K562 (cell line): Measurements from ENCODE around the gene PRKD2. TPM values are rescaled to one million over a fixed set of nuclear protein-coding genes. Genes with fewer than 3 reads are reported as not detected.

ENCODE experiments used
- ATAC-seq: fragments of 200-7000 bp; cut with Tn5 transposase; 3 replicates; pipeline ENCODE4 v1.9.1; 2020; ENCODE audit warnings: moderate library complexity
- BruUV-seq: library from RNA; stranded (reverse); fragments of 400-500 nt; replicated peaks from 2 replicates; lab custom pipeline; 2021; lab: Mats Ljungman, UMichigan
- CTCF ChIA-PET: fragments of 300-600 bp; formaldehyde crosslinking; extraction: SDS; loops from one replicate; lab custom pipeline; 2021; ENCODE audit warnings: low intra/inter-chr PET ratio; lab: Yijun Ruan, JAX
- POLR2A ChIA-PET: fragments of 300-600, 350-650 bp; sonication (Branson Sonifier 250); formaldehyde crosslinking; extraction: SDS; loops from one replicate; lab custom pipeline; 2021; ENCODE audit warnings: antibody characterized with exemption, inconsistent platforms; lab: Yijun Ruan, JAX
- DNase-seq, 4 experiments: peaks; one replicate each; pipeline versions ENCODE4 v3.0.0 to v3.0.0-alpha.2; 2011 to 2018; ENCODE audit warnings: low spot score in 3 of 4, mixed read lengths in 3 of 4; ENCODE audit errors: extremely low read depth in 1 of 4
- FAIRE-seq: peaks from 2 replicates; lab custom pipeline; 2011; peaks lifted over from hg19 to GRCh38; lab: Jason Lieb, UNC
- H2AFZ ChIP-seq: 2 replicates; pipeline ENCODE4 v1.6.0; 2011; ENCODE audit warnings: low read depth, low read length, control low read depth, inconsistent platforms
- H3K27ac ChIP-seq: fragments of 200-600 bp; 3 replicates; pipeline ENCODE4 v1.8.0; 2011; ENCODE audit warnings: low read depth, mild to moderate bottlenecking, control low read depth, inconsistent platforms, low read length, moderate library complexity, mixed read lengths; ENCODE audit errors: extremely low read depth
- H3K27me3 ChIP-seq, 2 experiments: fragments of 300-600 bp in 1 of 2; 2 replicates in 1 of 2; 3 replicates in 1 of 2; pipeline versions ENCODE4 v1.6.0 to v1.8.0; 2011; ENCODE audit warnings: inconsistent platforms in 2 of 2, low read length in 2 of 2, mild to moderate bottlenecking in 1 of 2, mixed read lengths in 1 of 2, moderate library complexity in 1 of 2; ENCODE audit not compliant: control insufficient read depth in 2 of 2, insufficient read depth in 2 of 2
- H3K36me3 ChIP-seq: fragments of 300-600 bp; 3 replicates; pipeline ENCODE4 v1.8.0; 2011; ENCODE audit warnings: mild to moderate bottlenecking, low read length, inconsistent platforms; ENCODE audit not compliant: control insufficient read depth, insufficient read depth
- H3K4me1 ChIP-seq, 2 experiments: fragments of 200-600 bp in 1 of 2; replicated peaks in 1 of 2; 2 replicates in 1 of 2; 3 replicates in 1 of 2; pipeline versions ENCODE4 v1.5.1 to v1.8.0; 2011; ENCODE audit warnings: inconsistent platforms in 2 of 2, low read length in 2 of 2, mild to moderate bottlenecking in 1 of 2, mixed read lengths in 1 of 2, moderate library complexity in 1 of 2; ENCODE audit not compliant: control insufficient read depth in 2 of 2, insufficient read depth in 2 of 2
- H3K4me2 ChIP-seq: 2 replicates; pipeline ENCODE4 v1.6.1; 2011; ENCODE audit warnings: low read length, control low read depth, inconsistent platforms, mixed read lengths; ENCODE audit not compliant: insufficient read depth
- H3K4me3 ChIP-seq: fragments of 200-600 bp; sonication (generic), shearing (Covaris generic); 2 replicates; pipeline ENCODE4 v1.5.1; 2016; ENCODE audit warnings: control low read depth, inconsistent platforms
- H3K79me2 ChIP-seq: fragments of 200-600 bp; 3 replicates; pipeline ENCODE4 v1.8.0; 2011; ENCODE audit warnings: low read length, inconsistent platforms; ENCODE audit not compliant: control insufficient read depth, insufficient read depth
- H3K9ac ChIP-seq, 2 experiments: 2 replicates each; pipeline versions ENCODE4 v1.6.0 to v1.6.1; 2011; ENCODE audit warnings: low read depth in 2 of 2, low read length in 2 of 2, control low read depth in 1 of 2, inconsistent platforms in 1 of 2, mild to moderate bottlenecking in 1 of 2, mixed read lengths in 1 of 2; ENCODE audit not compliant: insufficient read depth in 1 of 2
- H3K9me1 ChIP-seq: one replicate; pipeline ENCODE4 v1.6.0; 2011; ENCODE audit warnings: inconsistent platforms, mild to moderate bottlenecking, low read length, moderate library complexity; ENCODE audit not compliant: control insufficient read depth, insufficient read depth
- H3K9me3 ChIP-seq: replicated peaks from 2 replicates; pipeline ENCODE4 v1.5.1; 2011; ENCODE audit warnings: low read depth, low read length, inconsistent platforms; ENCODE audit not compliant: control insufficient read depth, insufficient read depth
- H4K20me1 ChIP-seq: replicated peaks from 2 replicates; pipeline ENCODE4 v1.6.1; 2011; ENCODE audit warnings: low read length, inconsistent platforms, mixed read lengths; ENCODE audit not compliant: control insufficient read depth, insufficient read depth
- SIN3B ChIP-seq: fragments of 450-650 bp; IDR thresholded peaks from 2 replicates; pipeline ENCODE4 v1.6.1; 2017; ENCODE audit warnings: low read depth, mild to moderate bottlenecking, moderate library complexity
- WGBS: fragments of 100-300 bp; shearing (Covaris generic); methylation state at CpG from one replicate; pipeline ENCODE4 v1.1.6; 2016; ENCODE audit warnings: low coverage, mixed read lengths; ENCODE audit not compliant: insufficient coverage; ENCODE audit errors: missing lambda C conversion rate; 5-methylcytosine and 5-hydroxymethylcytosine counted together
- in situ Hi-C: fragments of 300-500 bp; cut with MboI; formaldehyde crosslinking; loops from 4 replicates; pipeline ENCODE4 v1.15.0; 2018; ENCODE audit warnings: inconsistent platforms, mixed read lengths
- intact Hi-C: fragments of 100-400 bp; cut with micrococcal nuclease; formaldehyde crosslinking; loops from 2 replicates; pipeline ENCODE4 v1.14.2; 2022
- polyA plus RNA-seq, 8 experiments: library from polyadenylated mRNA; depleted of rRNA in 4 of 8; stranded (reverse) in 5 of 8; unstranded in 3 of 8; fragments of >200 nt; fragmentation: Nextera tagmentation in 2 of 8; fragmentation: Illumina TruSeq in 1 of 8; extraction: Ambion mirVana in 2 of 8; extraction: Trizol in 1 of 8; gene quantifications; 2 replicates each; pipeline versions ENCODE4 v1.2.1 to v1.2.3, GENCODE V29; 2011 to 2014; ENCODE audit warnings: inconsistent platforms in 1 of 8, missing spikeins in 1 of 8
- total RNA-seq, 7 experiments: library from RNA; depleted of rRNA in 6 of 7; stranded (reverse); fragments of >200 nt in 6 of 7; fragmentation: Illumina TruSeq in 2 of 7; extraction: Trizol in 2 of 7; gene quantifications; 2 replicates each; pipeline versions ENCODE4 v1.2.1 to v1.2.3, GENCODE V29; 2011 to 2021; ENCODE audit warnings: low replicate concordance in 1 of 7
- TF ChIP-seq, protein P1 (sequence below), 2 experiments: fragments of 450-650 bp in 1 of 2; sonication (generic) in 1 of 2; formaldehyde crosslinking; conservative IDR thresholded peaks; 2 replicates each; pipeline versions ENCODE4 v1.4.0 to v1.8.1; 2020 to 2022; ENCODE audit warnings: mild to moderate bottlenecking in 1 of 2, missing genetic modification reagents in 1 of 2
- TF ChIP-seq, protein P2 (sequence below): IDR thresholded peaks from 2 replicates; pipeline ENCODE4 v1.6.1; 2016; ENCODE audit warnings: missing genetic modification characterization, missing compliant biosample characterization

Gene PRKD2
- total and polyA plus RNA-seq, 9 of the 15 experiments (the other 6 are each of a cell fraction or from before 2014, with no cell fraction given) = 1.8 to 60.0 (median 15.0) TPM

DNA sequence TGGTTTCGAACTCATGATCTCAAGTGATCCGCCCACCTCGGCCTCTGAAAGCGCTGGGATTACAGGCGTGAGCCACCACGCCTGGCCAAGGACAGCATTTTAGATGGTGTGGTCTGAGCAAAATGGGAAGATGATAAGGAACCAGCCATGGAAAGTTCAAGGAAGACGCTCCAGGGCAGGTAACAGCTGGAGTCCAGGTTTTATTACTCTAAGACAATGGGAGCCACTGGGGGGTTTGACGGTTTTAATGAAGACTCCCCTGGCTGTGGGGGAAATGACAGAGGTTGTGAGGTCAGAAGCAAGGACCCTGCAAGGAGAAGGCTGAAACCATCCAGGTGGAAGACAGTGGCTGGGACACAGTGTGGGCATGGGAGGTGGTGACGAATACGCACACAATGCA, 20.9 kb downstream of the PRKD2 start:
- no peak overlapping the region for H3K27ac ChIP-seq
- no peak overlapping the region for H2AFZ ChIP-seq
- H3K27me3 ChIP-seq = no peaks in the 10 kb centered on the region
- FAIRE-seq (no peak), ATAC-seq (no peak), DNase-seq (no peak)
- 88% methylated on average over 10 of the region's 10 CpGs for WGBS
- intact Hi-C loops = no loop called here
- no peak overlapping the region for H3K4me3 ChIP-seq
- H4K20me1 ChIP-seq = 0 out of 2 replicates have a peak, but pooled peaks cover 3% of the 10 kb centered on the region
- BruUV-seq = no TSS peak
- H3K79me2 ChIP-seq = peaks cover 12% of the 10 kb centered on the region; the same call in 2 of the 3 replicates
- H3K9me1 ChIP-seq = no peaks in the 10 kb centered on the region
- no peak overlapping the region for H3K4me2 ChIP-seq
- CTCF ChIA-PET = no interaction called here
- peak overlapping the region in 1 of 2 experiments; percentile 65; a peak in 1 of 4 replicates for H3K9ac ChIP-seq
- no peaks in the 10 kb centered on the region; the same call in 1 of the 2 replicates for H3K9me3 ChIP-seq
- peaks cover 80% of the 10 kb centered on the region for H3K36me3 ChIP-seq
- peaks cover 12 to 21% of the 10 kb centered on the region in 2 experiments; a peak in 4 of 5 replicates for H3K4me1 ChIP-seq
- in situ Hi-C loops = no loop called here
- TF ChIP-seq, protein P1, sequence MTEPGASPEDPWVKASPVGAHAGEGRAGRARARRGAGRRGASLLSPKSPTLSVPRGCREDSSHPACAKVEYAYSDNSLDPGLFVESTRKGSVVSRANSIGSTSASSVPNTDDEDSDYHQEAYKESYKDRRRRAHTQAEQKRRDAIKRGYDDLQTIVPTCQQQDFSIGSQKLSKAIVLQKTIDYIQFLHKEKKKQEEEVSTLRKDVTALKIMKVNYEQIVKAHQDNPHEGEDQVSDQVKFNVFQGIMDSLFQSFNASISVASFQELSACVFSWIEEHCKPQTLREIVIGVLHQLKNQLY (CRISPR knock-in tag; conservative IDR thresholded peaks at IDR 0.05) = 0 out of 4 replicates have a peak, but pooled peaks of 1 of the 2 experiments have one; percentile 37
- TF ChIP-seq SIN3B = no peak
- TF ChIP-seq, protein P2, sequence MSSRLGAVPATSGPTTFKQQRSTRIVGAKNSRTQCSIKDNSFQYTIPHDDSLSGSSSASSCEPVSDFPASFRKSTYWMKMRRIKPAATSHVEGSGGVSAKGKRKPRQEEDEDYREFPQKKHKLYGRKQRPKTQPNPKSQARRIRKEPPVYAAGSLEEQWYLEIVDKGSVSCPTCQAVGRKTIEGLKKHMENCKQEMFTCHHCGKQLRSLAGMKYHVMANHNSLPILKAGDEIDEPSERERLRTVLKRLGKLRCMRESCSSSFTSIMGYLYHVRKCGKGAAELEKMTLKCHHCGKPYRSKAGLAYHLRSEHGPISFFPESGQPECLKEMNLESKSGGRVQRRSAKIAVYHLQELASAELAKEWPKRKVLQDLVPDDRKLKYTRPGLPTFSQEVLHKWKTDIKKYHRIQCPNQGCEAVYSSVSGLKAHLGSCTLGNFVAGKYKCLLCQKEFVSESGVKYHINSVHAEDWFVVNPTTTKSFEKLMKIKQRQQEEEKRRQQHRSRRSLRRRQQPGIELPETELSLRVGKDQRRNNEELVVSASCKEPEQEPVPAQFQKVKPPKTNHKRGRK = no peak
- POLR2A ChIA-PET = interaction anchor here (1.7 kb wide), 1 partner anchor 64 kb away, joined by 4 read pairs; no protein-coding TSS in a partner anchor
